PC-9 (cell line): Measurements from ENCODE around the gene EFNA3.

Source experiments
- EZH2 ChIP-seq: fragments of 200-600 bp; sonication (generic); IDR thresholded peaks from 2 replicates; pipeline ENCODE4 v1.8.0; 2017; ENCODE audit warnings: antibody characterized with exemption, low read depth
- TF ChIP-seq, protein P1 (sequence below): fragments of 200-600 bp; sonication (generic); conservative IDR thresholded peaks from 2 replicates; pipeline ENCODE4 v1.6.1; 2017; ENCODE audit warnings: mixed run types, antibody characterized with exemption, mild to moderate bottlenecking, moderate library complexity

DNA sequence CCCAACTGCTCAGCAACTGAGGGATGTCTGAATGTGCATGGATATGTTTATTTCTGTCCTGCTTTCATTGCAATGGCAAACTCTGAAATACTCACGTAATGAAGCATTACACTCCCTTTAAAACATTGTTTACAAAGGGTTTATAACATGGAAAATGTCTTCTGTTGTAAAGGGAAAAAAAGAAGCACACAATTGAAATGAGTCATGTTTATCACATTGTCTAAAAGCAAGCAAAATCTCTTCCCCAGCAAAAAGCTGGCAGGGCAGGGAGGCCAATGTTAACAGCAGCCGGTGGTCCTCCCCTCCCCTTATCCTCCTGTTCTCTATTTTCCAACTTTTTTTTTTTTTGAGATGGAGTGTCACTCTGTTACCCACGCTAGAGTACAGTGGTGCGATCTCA, 45.2 kb downstream of the EFNA3 start:
- TF ChIP-seq, protein P1, sequence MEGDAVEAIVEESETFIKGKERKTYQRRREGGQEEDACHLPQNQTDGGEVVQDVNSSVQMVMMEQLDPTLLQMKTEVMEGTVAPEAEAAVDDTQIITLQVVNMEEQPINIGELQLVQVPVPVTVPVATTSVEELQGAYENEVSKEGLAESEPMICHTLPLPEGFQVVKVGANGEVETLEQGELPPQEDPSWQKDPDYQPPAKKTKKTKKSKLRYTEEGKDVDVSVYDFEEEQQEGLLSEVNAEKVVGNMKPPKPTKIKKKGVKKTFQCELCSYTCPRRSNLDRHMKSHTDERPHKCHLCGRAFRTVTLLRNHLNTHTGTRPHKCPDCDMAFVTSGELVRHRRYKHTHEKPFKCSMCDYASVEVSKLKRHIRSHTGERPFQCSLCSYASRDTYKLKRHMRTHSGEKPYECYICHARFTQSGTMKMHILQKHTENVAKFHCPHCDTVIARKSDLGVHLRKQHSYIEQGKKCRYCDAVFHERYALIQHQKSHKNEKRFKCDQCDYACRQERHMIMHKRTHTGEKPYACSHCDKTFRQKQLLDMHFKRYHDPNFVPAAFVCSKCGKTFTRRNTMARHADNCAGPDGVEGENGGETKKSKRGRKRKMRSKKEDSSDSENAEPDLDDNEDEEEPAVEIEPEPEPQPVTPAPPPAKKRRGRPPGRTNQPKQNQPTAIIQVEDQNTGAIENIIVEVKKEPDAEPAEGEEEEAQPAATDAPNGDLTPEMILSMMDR: no peak
- no peak for TF ChIP-seq EZH2
